ENCODE results near the gene LZTS2. TPM values are rescaled to one million over a fixed set of nuclear protein-coding genes. Genes with fewer than 3 reads are reported as not detected.

The LZTS2 gene
- total and polyA plus RNA-seq, 2 experiments from 2014 or later: 27.6 to 88.3 TPM

GRCh38 chr10:101038484-101038883, 38.9 kb downstream of the LZTS2 start:
- Histone ChIP-seq H3K27me3 (ENCODE audit: insufficient read depth) (peaks cover 44% of the 10 kb centered on the region), H3K36me3 (ENCODE audit: insufficient read depth) (no peaks in the 10 kb centered on the region), H2AFZ (no peak overlapping the region), H3K4me1 (ENCODE audit: insufficient read depth) (peaks cover 7% of the 10 kb centered on the region), H4K20me1 (replicated peaks; ENCODE audit: insufficient read depth) (0 out of 2 replicates have a peak, but pooled peaks cover 3% of the 10 kb centered on the region), H3K27ac (ENCODE audit: low read depth) (no peak overlapping the region), H3K4me3 (no peak overlapping the region), H3K79me2 (replicated peaks; ENCODE audit: insufficient read depth) (no peaks in the 10 kb centered on the region), H3F3A (replicated peaks; ENCODE audit: low read depth) (0 out of 2 replicates have a peak, but pooled peaks cover 6% of the 10 kb centered on the region), H3K4me2 (no peak overlapping the region), H3K9me2 (ENCODE audit: insufficient read depth) (no peaks in the 10 kb centered on the region)
- no peak overlapping the region for H3K27ac Mint-ChIP-seq
- ATAC-seq (peak; percentile 26), DNase-seq (ENCODE audit: low spot score) (peak; percentile 77)
- H3K9me3 Mint-ChIP-seq: no peaks in the 10 kb centered on the region
- peaks cover 49% of the 10 kb centered on the region for H3K27me3 Mint-ChIP-seq (ENCODE audit: insufficient read depth, low read depth, poor library complexity)
- peaks cover 15% of the 10 kb centered on the region for H3K4me1 Mint-ChIP-seq
- no peaks in the 10 kb centered on the region for H3K36me3 Mint-ChIP-seq (ENCODE audit: low read depth)
- H3K4me3 Mint-ChIP-seq: no peak overlapping the region; the same call in 2 of the 3 replicates
- TF ChIP-seq CTCF (conservative IDR thresholded peaks at IDR 0.05; ENCODE audit: low read depth in 2 of 2) (peak; percentile 61 to 75), POLR2AphosphoS5 (IDR thresholded peaks at IDR 0.05; ENCODE audit: low read depth) (no peak)

GRCh38 chr10:101040061-101040460, 40.5 kb downstream of the LZTS2 start:
- Histone ChIP-seq H3F3A (replicated peaks; ENCODE audit: low read depth) (0 out of 2 replicates have a peak, but pooled peaks cover 6% of the 10 kb centered on the region), H3K27ac (ENCODE audit: low read depth) (no peak overlapping the region), H3K27me3 (ENCODE audit: insufficient read depth) (peaks cover 44% of the 10 kb centered on the region), H3K4me2 (no peak overlapping the region), H3K9me2 (ENCODE audit: insufficient read depth) (no peaks in the 10 kb centered on the region), H2AFZ (no peak overlapping the region), H4K20me1 (replicated peaks; ENCODE audit: insufficient read depth) (0 out of 2 replicates have a peak, but pooled peaks cover 6% of the 10 kb centered on the region), H3K36me3 (ENCODE audit: insufficient read depth) (no peaks in the 10 kb centered on the region), H3K4me3 (no peak overlapping the region), H3K79me2 (replicated peaks; ENCODE audit: insufficient read depth) (no peaks in the 10 kb centered on the region), H3K4me1 (ENCODE audit: insufficient read depth) (peaks cover 11% of the 10 kb centered on the region)
- no peaks in the 10 kb centered on the region for H3K36me3 Mint-ChIP-seq (ENCODE audit: low read depth)
- H3K27ac Mint-ChIP-seq: no peak overlapping the region
- no peaks in the 10 kb centered on the region for H3K9me3 Mint-ChIP-seq
- H3K4me1 Mint-ChIP-seq: peaks cover 18% of the 10 kb centered on the region
- peaks cover 44% of the 10 kb centered on the region for H3K27me3 Mint-ChIP-seq (ENCODE audit: insufficient read depth, low read depth, poor library complexity)
- no peak overlapping the region for H3K4me3 Mint-ChIP-seq
- ATAC-seq: no peak
- DNase-seq (ENCODE audit: low spot score): no peak
- TF ChIP-seq CREB1 (CRISPR knock-in tag; IDR thresholded peaks at IDR 0.05; ENCODE audit: low read depth): no peak
- no peak for TF ChIP-seq ZNF114 (CRISPR knock-in tag; IDR thresholded peaks at IDR 0.05)
- no peak for TF ChIP-seq STAT1 (IDR thresholded peaks at IDR 0.05; ENCODE audit: unreplicated experiment)
- TF ChIP-seq ZNF331 (CRISPR knock-in tag; IDR thresholded peaks at IDR 0.05; ENCODE audit: low read depth): no peak
- no peak for TF ChIP-seq NANOG (IDR thresholded peaks at IDR 0.05; ENCODE audit: borderline replicate concordance)
- no peak for TF ChIP-seq REST (IDR thresholded peaks at IDR 0.05; ENCODE audit: unreplicated experiment)
- no peak for TF ChIP-seq EZH2phosphoT487 (IDR thresholded peaks at IDR 0.05; ENCODE audit: unreplicated experiment)
- TF ChIP-seq ZNF462 (CRISPR knock-in tag; IDR thresholded peaks at IDR 0.05): no peak
